Upper lobe of left lung (tissue), 6 donors: ENCODE results near the gene ZNFX1. TPM values are rescaled to one million over a fixed set of nuclear protein-coding genes. Genes with fewer than 3 reads are reported as not detected.

Source experiments
- ATAC-seq, 2 donors: fragments of 200-7000 bp; cut with Tn5 transposase; one replicate each; pipeline ENCODE4 v1.9.1; 2022; ENCODE audit warnings: mild to moderate bottlenecking in 2 of 2, moderate library complexity in 2 of 2; ENCODE audit not compliant: low FRiP score in 2 of 2
- DNase-seq, 2 donors: peaks; one replicate each; pipeline ENCODE4 v3.0.0-alpha.2; 2019 to 2020
- H3K27ac ChIP-seq, 4 donors: fragments of 200-600 bp; sonication (generic); one replicate each; pipeline ENCODE4 v1.5.1; 2016 to 2019
- H3K27me3 ChIP-seq, 4 donors: fragments of 200-600 bp; sonication (generic); one replicate each; pipeline ENCODE4 v1.5.1; 2017 to 2019
- H3K36me3 ChIP-seq, 4 donors: fragments of 200-600 bp; sonication (generic); one replicate each; pipeline ENCODE4 v1.5.1; 2016 to 2019
- H3K4me1 ChIP-seq, 4 donors: fragments of 200-600 bp; sonication (generic); one replicate each; pipeline ENCODE4 v1.5.1; 2018 to 2019
- H3K4me3 ChIP-seq, 4 donors: fragments of 200-600 bp; sonication (generic); one replicate each; pipeline ENCODE4 v1.5.1; 2017 to 2019; ENCODE audit warnings: mild to moderate bottlenecking in 2 of 4, moderate library complexity in 1 of 4
- H3K9me3 ChIP-seq, 4 donors: fragments of 200-600 bp; sonication (generic); one replicate each; pipeline ENCODE4 v1.5.1; 2018 to 2019
- CTCF ChIP-seq, 6 experiments: fragments of 450-650 bp in 4 of 6; fragments of 200-600 bp in 2 of 6; sonication (generic) in 2 of 6; IDR thresholded peaks; one replicate each; pipeline ENCODE4 v1.5.1; 2016 to 2019; ENCODE audit warnings: antibody characterized with exemption in 6 of 6
- EP300 ChIP-seq, 4 donors: sonication (generic); formaldehyde crosslinking; IDR thresholded peaks; one replicate each; pipeline ENCODE4 v1.5.1; 2017; ENCODE audit warnings: antibody characterized with exemption in 4 of 4, control low read depth in 2 of 4
- POLR2A ChIP-seq, 4 donors: fragments of 450-650 bp; IDR thresholded peaks; one replicate each; pipeline ENCODE4 v1.5.1; 2016 to 2017; ENCODE audit warnings: antibody characterized with exemption in 4 of 4, mild to moderate bottlenecking in 2 of 4
- POLR2AphosphoS5 ChIP-seq, 2 donors: sonication (generic); formaldehyde crosslinking; IDR thresholded peaks; one replicate each; pipeline ENCODE4 v1.5.1; 2017; ENCODE audit warnings: antibody characterized with exemption in 2 of 2
- WGBS, 2 donors: methylation state at CpG; one replicate each; pipeline ENCODE4 v1.1.5; 2017 to 2018; 5-methylcytosine and 5-hydroxymethylcytosine counted together
- total RNA-seq, 6 donors: library from RNA; depleted of rRNA in 4 of 6; stranded (reverse); fragments of >200 nt in 4 of 6; gene quantifications; one replicate each; pipeline versions ENCODE4 v1.1.0 to v1.2.1, GENCODE V29; 2016 to 2021
- donor health status: DM: no; HTN: no; CAD: no; lungs with moderate emphysema.
- donor health status: DM: no; HTN: yes; CAD: no; lungs with severe emphysema.

ZNFX1 gene
- total RNA-seq, 6 donors from 2014 or later, result 39.3 to 64.6 (median 42.4) TPM

GRCh38 chr20:49230021-49230420 lies 47.8 kb downstream of the ZNFX1 start:
- WGBS, 2 donors, result 80 to 91% methylated on average over 8 to 10 of the region's 10 CpGs
- peak in 1 of 2 donors; percentile 47 for DNase-seq
- H3K9me3 ChIP-seq, result no peaks in the 10 kb centered on the region
- H3K4me3 ChIP-seq, result no peak overlapping the region
- H3K4me1 ChIP-seq, result peaks cover 0 to 9% (median 0%) of the 10 kb centered on the region in 4 donors
- H3K27ac ChIP-seq, result peak overlapping the region in 1 of 4 donors; percentile 19
- peaks cover 56 to 95% (median 84%) of the 10 kb centered on the region in 4 donors for H3K36me3 ChIP-seq
- ATAC-seq, result peak in 1 of 2 donors; percentile 5
- no peaks in the 10 kb centered on the region for H3K27me3 ChIP-seq
- no peak for TF ChIP-seq POLR2A (IDR thresholded peaks at IDR 0.05)
- TF ChIP-seq EP300 (IDR thresholded peaks at IDR 0.05), result no peak
- no peak for TF ChIP-seq POLR2AphosphoS5 (IDR thresholded peaks at IDR 0.05)
- no peak for TF ChIP-seq CTCF (IDR thresholded peaks at IDR 0.05)

- H3K4me3 ChIP-seq, result no peak overlapping the region
- TF ChIP-seq POLR2AphosphoS5 (IDR thresholded peaks at IDR 0.05) (no peak), EP300 (IDR thresholded peaks at IDR 0.05) (no peak), POLR2A (IDR thresholded peaks at IDR 0.05) (no peak), CTCF (IDR thresholded peaks at IDR 0.05) (no peak)
- peaks cover 54 to 95% (median 84%) of the 10 kb centered on the region in 4 donors for H3K36me3 ChIP-seq
- ATAC-seq (no peak), DNase-seq (no peak)
- 88 to 93% methylated on average over 2 of the region's 2 CpGs for WGBS, 2 donors
- H3K27me3 ChIP-seq, result no peaks in the 10 kb centered on the region
- H3K4me1 ChIP-seq, result peaks cover 0 to 9% (median 0%) of the 10 kb centered on the region in 4 donors
- H3K9me3 ChIP-seq, result no peaks in the 10 kb centered on the region
- H3K27ac ChIP-seq, result no peak overlapping the region
These were observed 48.5 kb downstream of the ZNFX1 start for GRCh38 chr20:49229381-49229780.

DNA sequence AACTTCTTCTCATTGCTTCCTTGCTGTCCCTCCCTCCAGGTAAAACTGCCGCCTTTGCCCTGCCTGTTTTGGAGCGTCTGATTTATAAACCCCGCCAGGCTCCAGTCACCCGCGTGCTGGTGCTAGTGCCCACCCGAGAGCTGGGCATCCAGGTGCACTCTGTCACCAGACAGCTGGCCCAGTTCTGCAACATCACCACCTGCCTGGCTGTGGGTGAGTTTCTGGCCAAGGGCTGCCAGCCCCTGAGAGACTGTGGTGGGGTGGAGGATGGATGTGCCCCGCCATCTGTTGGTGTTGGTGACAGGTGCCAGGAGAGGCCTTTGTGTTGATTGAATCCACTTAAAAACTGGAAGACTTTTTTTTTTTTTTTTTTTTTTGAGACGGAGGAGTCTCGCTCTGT lies 49.2 kb downstream of the ZNFX1 start:
- WGBS, 2 donors, result 95 to 97% methylated on average over 9 of the region's 9 CpGs
- Histone ChIP-seq H3K27me3 (no peaks in the 10 kb centered on the region), H3K4me3 (no peak overlapping the region), H3K4me1 (peaks cover 0 to 9% (median 0%) of the 10 kb centered on the region in 4 donors), H3K9me3 (no peaks in the 10 kb centered on the region), H3K36me3 (peaks cover 54 to 95% (median 84%) of the 10 kb centered on the region in 4 donors), H3K27ac (no peak overlapping the region)
- TF ChIP-seq POLR2A (IDR thresholded peaks at IDR 0.05), result no peak
- TF ChIP-seq CTCF (IDR thresholded peaks at IDR 0.05), result no peak
- no peak for TF ChIP-seq POLR2AphosphoS5 (IDR thresholded peaks at IDR 0.05)
- no peak for TF ChIP-seq EP300 (IDR thresholded peaks at IDR 0.05)
- ATAC-seq (no peak), DNase-seq (no peak)

- Histone ChIP-seq H3K9me3 (no peaks in the 10 kb centered on the region), H3K4me1 (peaks cover 0 to 7% (median 3%) of the 10 kb centered on the region in 4 donors), H3K27ac (no peak overlapping the region), H3K36me3 (peaks cover 48 to 93% (median 80%) of the 10 kb centered on the region in 4 donors), H3K4me3 (no peak overlapping the region), H3K27me3 (no peaks in the 10 kb centered on the region)
- 94 to 96% methylated on average over 7 of the region's 7 CpGs for WGBS, 2 donors
- DNase-seq, result no peak
- no peak for ATAC-seq
- TF ChIP-seq EP300 (IDR thresholded peaks at IDR 0.05) (no peak), POLR2AphosphoS5 (IDR thresholded peaks at IDR 0.05) (no peak), POLR2A (IDR thresholded peaks at IDR 0.05) (no peak), CTCF (IDR thresholded peaks at IDR 0.05) (no peak)
These were observed 52.0 kb downstream of the ZNFX1 start for GRCh38 chr20:49225896-49226295.
